AG09319 (cell line): ENCODE results near the gene ACD.
A peak's percentile ranks its signal among the peaks of the same experiment; 100 is the strongest.

Experiments
- DNase-seq: peaks from one replicate; pipeline ENCODE4 v3.0.0-alpha.2; 2010; ENCODE audit warnings: low read depth; ENCODE audit errors: extremely low read depth
- CTCF ChIP-seq: IDR thresholded peaks from 2 replicates; pipeline ENCODE4 v1.5.1; 2011; ENCODE audit warnings: low read depth, mild to moderate bottlenecking, inconsistent platforms, low read length, moderate library complexity

Gene ACD

GRCh38 chr16:67654403-67654911, 5.6 kb downstream of the ACD start:
- no peak for DNase-seq
- TF ChIP-seq CTCF = no peak

GRCh38 chr16:67653789-67654402, 6.2 kb downstream of the ACD start:
- TF ChIP-seq CTCF = no peak
- no peak for DNase-seq

- TF ChIP-seq CTCF = peak; percentile 10
- no peak for DNase-seq
These were observed 6.8 kb downstream of the ACD start for GRCh38 chr16:67653128-67653788.

- TF ChIP-seq CTCF = no peak
- no peak for DNase-seq
These were observed 7.4 kb downstream of the ACD start for GRCh38 chr16:67652578-67653127.

GRCh38 chr16:67651847-67652246, 8.2 kb downstream of the ACD start:
- no peak for TF ChIP-seq CTCF
- no peak for DNase-seq

- DNase-seq = no peak
- TF ChIP-seq CTCF = no peak
These were observed 9.0 kb downstream of the ACD start for GRCh38 chr16:67651039-67651438.

- no peak for DNase-seq
- TF ChIP-seq CTCF = no peak
These were observed 10.0 kb downstream of the ACD start for GRCh38 chr16:67650023-67650422.
